ENCODE data around the gene PDE4A.

PDE4A gene

GRCh38 chr19:10431254-10431942, 11.1 kb downstream of the PDE4A start:
- no peak; the same call in 2 of the 3 replicates for ATAC-seq
- TF ChIP-seq RARB (CRISPR knock-in tag; IDR thresholded peaks at IDR 0.05), result no peak
- TF ChIP-seq, protein P1, sequence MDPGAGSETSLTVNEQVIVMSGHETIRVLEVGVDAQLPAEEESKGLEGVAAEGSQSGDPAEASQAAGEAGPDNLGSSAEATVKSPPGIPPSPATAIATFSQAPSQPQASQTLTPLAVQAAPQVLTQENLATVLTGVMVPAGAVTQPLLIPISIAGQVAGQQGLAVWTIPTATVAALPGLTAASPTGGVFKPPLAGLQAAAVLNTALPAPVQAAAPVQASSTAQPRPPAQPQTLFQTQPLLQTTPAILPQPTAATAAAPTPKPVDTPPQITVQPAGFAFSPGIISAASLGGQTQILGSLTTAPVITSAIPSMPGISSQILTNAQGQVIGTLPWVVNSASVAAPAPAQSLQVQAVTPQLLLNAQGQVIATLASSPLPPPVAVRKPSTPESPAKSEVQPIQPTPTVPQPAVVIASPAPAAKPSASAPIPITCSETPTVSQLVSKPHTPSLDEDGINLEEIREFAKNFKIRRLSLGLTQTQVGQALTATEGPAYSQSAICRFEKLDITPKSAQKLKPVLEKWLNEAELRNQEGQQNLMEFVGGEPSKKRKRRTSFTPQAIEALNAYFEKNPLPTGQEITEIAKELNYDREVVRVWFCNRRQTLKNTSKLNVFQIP (CRISPR knock-in tag; IDR thresholded peaks at IDR 0.05; ENCODE audit: borderline replicate concordance, low read depth), result no peak
- no peak for TF ChIP-seq TCF4 (CRISPR knock-in tag; IDR thresholded peaks at IDR 0.05; ENCODE audit: borderline replicate concordance)
- TF ChIP-seq, protein P2, sequence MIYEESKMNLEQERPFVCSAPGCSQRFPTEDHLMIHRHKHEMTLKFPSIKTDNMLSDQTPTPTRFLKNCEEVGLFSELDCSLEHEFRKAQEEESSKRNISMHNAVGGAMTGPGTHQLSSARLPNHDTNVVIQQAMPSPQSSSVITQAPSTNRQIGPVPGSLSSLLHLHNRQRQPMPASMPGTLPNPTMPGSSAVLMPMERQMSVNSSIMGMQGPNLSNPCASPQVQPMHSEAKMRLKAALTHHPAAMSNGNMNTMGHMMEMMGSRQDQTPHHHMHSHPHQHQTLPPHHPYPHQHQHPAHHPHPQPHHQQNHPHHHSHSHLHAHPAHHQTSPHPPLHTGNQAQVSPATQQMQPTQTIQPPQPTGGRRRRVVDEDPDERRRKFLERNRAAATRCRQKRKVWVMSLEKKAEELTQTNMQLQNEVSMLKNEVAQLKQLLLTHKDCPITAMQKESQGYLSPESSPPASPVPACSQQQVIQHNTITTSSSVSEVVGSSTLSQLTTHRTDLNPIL (CRISPR knock-in tag; IDR thresholded peaks at IDR 0.05; ENCODE audit: low read depth), result no peak
- no peak for TF ChIP-seq TOX (CRISPR knock-in tag; IDR thresholded peaks at IDR 0.05; ENCODE audit: borderline replicate concordance)
- TF ChIP-seq ISL1 (CRISPR knock-in tag; IDR thresholded peaks at IDR 0.05), result no peak
- TF ChIP-seq OSR1 (CRISPR knock-in tag; IDR thresholded peaks at IDR 0.05), result no peak
- TF ChIP-seq ZFP3 (CRISPR knock-in tag; IDR thresholded peaks at IDR 0.05), result no peak
- no peak for TF ChIP-seq ZNF565 (CRISPR knock-in tag; conservative IDR thresholded peaks at IDR 0.05; ENCODE audit: low read depth)
- TF ChIP-seq, protein P3, sequence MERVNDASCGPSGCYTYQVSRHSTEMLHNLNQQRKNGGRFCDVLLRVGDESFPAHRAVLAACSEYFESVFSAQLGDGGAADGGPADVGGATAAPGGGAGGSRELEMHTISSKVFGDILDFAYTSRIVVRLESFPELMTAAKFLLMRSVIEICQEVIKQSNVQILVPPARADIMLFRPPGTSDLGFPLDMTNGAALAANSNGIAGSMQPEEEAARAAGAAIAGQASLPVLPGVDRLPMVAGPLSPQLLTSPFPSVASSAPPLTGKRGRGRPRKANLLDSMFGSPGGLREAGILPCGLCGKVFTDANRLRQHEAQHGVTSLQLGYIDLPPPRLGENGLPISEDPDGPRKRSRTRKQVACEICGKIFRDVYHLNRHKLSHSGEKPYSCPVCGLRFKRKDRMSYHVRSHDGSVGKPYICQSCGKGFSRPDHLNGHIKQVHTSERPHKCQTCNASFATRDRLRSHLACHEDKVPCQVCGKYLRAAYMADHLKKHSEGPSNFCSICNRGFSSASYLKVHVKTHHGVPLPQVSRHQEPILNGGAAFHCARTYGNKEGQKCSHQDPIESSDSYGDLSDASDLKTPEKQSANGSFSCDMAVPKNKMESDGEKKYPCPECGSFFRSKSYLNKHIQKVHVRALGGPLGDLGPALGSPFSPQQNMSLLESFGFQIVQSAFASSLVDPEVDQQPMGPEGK (CRISPR knock-in tag; IDR thresholded peaks at IDR 0.05; ENCODE audit: borderline replicate concordance), result no peak
- no peak for TF ChIP-seq SNAI2 (CRISPR knock-in tag; IDR thresholded peaks at IDR 0.05)
- no peak for TF ChIP-seq BACH2 (CRISPR knock-in tag; IDR thresholded peaks at IDR 0.05; ENCODE audit: borderline replicate concordance)

- TF ChIP-seq ESRRG (CRISPR knock-in tag; IDR thresholded peaks at IDR 0.05) (no peak), RARB (CRISPR knock-in tag; IDR thresholded peaks at IDR 0.05) (no peak), TOX (CRISPR knock-in tag; IDR thresholded peaks at IDR 0.05; ENCODE audit: borderline replicate concordance) (no peak), TSHZ2 (CRISPR knock-in tag; IDR thresholded peaks at IDR 0.05) (no peak), SNAI2 (CRISPR knock-in tag; IDR thresholded peaks at IDR 0.05) (no peak), ZNF565 (CRISPR knock-in tag; conservative IDR thresholded peaks at IDR 0.05; ENCODE audit: low read depth) (no peak), ZNF8 (CRISPR knock-in tag; IDR thresholded peaks at IDR 0.05) (no peak), GLIS3 (CRISPR knock-in tag; IDR thresholded peaks at IDR 0.05) (no peak), ZC3H10 (CRISPR knock-in tag; IDR thresholded peaks at IDR 0.05) (no peak), ZNF70 (CRISPR knock-in tag; IDR thresholded peaks at IDR 0.05) (no peak), PPARA (CRISPR knock-in tag; IDR thresholded peaks at IDR 0.05; ENCODE audit: borderline replicate concordance) (no peak), BACH2 (CRISPR knock-in tag; IDR thresholded peaks at IDR 0.05; ENCODE audit: borderline replicate concordance) (no peak), ISL1 (CRISPR knock-in tag; IDR thresholded peaks at IDR 0.05) (no peak), OSR1 (CRISPR knock-in tag; IDR thresholded peaks at IDR 0.05) (no peak), ZFP30 (CRISPR knock-in tag; IDR thresholded peaks at IDR 0.05) (no peak), CSDC2 (CRISPR knock-in tag; IDR thresholded peaks at IDR 0.05) (no peak), ZFP3 (CRISPR knock-in tag; IDR thresholded peaks at IDR 0.05) (no peak)
- TF ChIP-seq, protein P4, sequence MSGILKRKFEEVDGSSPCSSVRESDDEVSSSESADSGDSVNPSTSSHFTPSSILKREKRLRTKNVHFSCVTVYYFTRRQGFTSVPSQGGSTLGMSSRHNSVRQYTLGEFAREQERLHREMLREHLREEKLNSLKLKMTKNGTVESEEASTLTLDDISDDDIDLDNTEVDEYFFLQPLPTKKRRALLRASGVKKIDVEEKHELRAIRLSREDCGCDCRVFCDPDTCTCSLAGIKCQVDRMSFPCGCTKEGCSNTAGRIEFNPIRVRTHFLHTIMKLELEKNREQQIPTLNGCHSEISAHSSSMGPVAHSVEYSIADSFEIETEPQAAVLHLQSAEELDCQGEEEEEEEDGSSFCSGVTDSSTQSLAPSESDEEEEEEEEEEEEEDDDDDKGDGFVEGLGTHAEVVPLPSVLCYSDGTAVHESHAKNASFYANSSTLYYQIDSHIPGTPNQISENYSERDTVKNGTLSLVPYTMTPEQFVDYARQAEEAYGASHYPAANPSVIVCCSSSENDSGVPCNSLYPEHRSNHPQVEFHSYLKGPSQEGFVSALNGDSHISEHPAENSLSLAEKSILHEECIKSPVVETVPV (CRISPR knock-in tag; IDR thresholded peaks at IDR 0.05), result no peak
- TF ChIP-seq, protein P3 (CRISPR knock-in tag; IDR thresholded peaks at IDR 0.05; ENCODE audit: borderline replicate concordance), result no peak
- TF ChIP-seq, protein P1 (CRISPR knock-in tag; IDR thresholded peaks at IDR 0.05; ENCODE audit: borderline replicate concordance, low read depth), result no peak
- peak; percentile 76 for ATAC-seq
These were observed 11.8 kb downstream of the PDE4A start for GRCh38 chr19:10431943-10432735.
